HepG2 (cell line): ENCODE measurements around the gene SEBOX. TPM values are rescaled to one million over a fixed set of nuclear protein-coding genes. Genes with fewer than 3 reads are reported as not detected.

Source experiments
- CBX5 ChIP-seq: sonication (generic); formaldehyde crosslinking; IDR thresholded peaks from 2 replicates; pipeline ENCODE4 v1.4.0; 2020; ENCODE audit warnings: missing genetic modification reagents, borderline replicate concordance
- CEBPB ChIP-seq: IDR thresholded peaks from 2 replicates; pipeline ENCODE4 v1.6.1; 2011; ENCODE audit warnings: low read depth, low read length, improper control_type of control experiment, borderline replicate concordance
- CHD2 ChIP-seq: IDR thresholded peaks from 2 replicates; pipeline ENCODE4 v1.6.1; 2011; ENCODE audit warnings: low read depth, low read length, improper control_type of control experiment
- EZH2 ChIP-seq: conservative IDR thresholded peaks from 2 replicates; pipeline ENCODE4 v1.6.1; 2012; ENCODE audit warnings: mild to moderate bottlenecking, low read depth, low read length, moderate library complexity
- GATAD1 ChIP-seq: IDR thresholded peaks from 2 replicates; pipeline ENCODE4 v1.6.1; 2016; ENCODE audit warnings: missing genetic modification reagents, missing compliant biosample characterization
- HOXD1 ChIP-seq: sonication (generic); formaldehyde crosslinking; IDR thresholded peaks from 2 replicates; pipeline ENCODE4 v1.5.0; 2020; ENCODE audit warnings: missing genetic modification reagents
- JARID2 ChIP-seq: sonication (generic); formaldehyde crosslinking; IDR thresholded peaks from 2 replicates; pipeline ENCODE4 v1.8.1; 2023; ENCODE audit warnings: missing genetic modification reagents, inconsistent platforms; ENCODE audit not compliant: insufficient replicate concordance
- KLF12 ChIP-seq: sonication (generic); formaldehyde crosslinking; IDR thresholded peaks from 2 replicates; pipeline ENCODE4 v1.4.0; 2020; ENCODE audit warnings: missing genetic modification reagents, borderline replicate concordance
- KMT2A ChIP-seq: sonication (generic); formaldehyde crosslinking; IDR thresholded peaks from 2 replicates; pipeline ENCODE4 v1.4.0; 2020; ENCODE audit warnings: missing genetic modification reagents
- MED1 ChIP-seq: sonication (generic); formaldehyde crosslinking; IDR thresholded peaks from 2 replicates; pipeline ENCODE4 v1.4.0; 2020; ENCODE audit warnings: missing genetic modification reagents
- MTA1 ChIP-seq: sonication (generic); formaldehyde crosslinking; IDR thresholded peaks from 2 replicates; pipeline ENCODE4 v1.4.0; 2020; ENCODE audit warnings: missing genetic modification reagents, mild to moderate bottlenecking, borderline replicate concordance
- NKX3-1 ChIP-seq: sonication (generic); formaldehyde crosslinking; IDR thresholded peaks from 2 replicates; pipeline ENCODE4 v1.5.0; 2020; ENCODE audit warnings: missing genetic modification reagents
- PHF21A ChIP-seq: sonication (generic); formaldehyde crosslinking; IDR thresholded peaks from 2 replicates; pipeline ENCODE4 v1.5.0; 2020; ENCODE audit warnings: mild to moderate bottlenecking, missing genetic modification reagents
- RFXANK ChIP-seq: IDR thresholded peaks from 2 replicates; pipeline ENCODE4 v1.6.1; 2016
- RXRA ChIP-seq: sonication (generic); formaldehyde crosslinking; IDR thresholded peaks from 2 replicates; pipeline ENCODE4 v1.5.1; 2020; ENCODE audit warnings: missing genetic modification reagents
- SAP130 ChIP-seq: IDR thresholded peaks from 2 replicates; pipeline ENCODE4 v1.6.1; 2016; ENCODE audit warnings: low read depth
- SMAD1 ChIP-seq: sonication (generic); formaldehyde crosslinking; IDR thresholded peaks from 2 replicates; pipeline ENCODE4 v1.4.0; 2020; ENCODE audit warnings: missing genetic modification reagents, low read depth, mild to moderate bottlenecking, borderline replicate concordance
- SRF ChIP-seq: IDR thresholded peaks from 2 replicates; pipeline ENCODE4 v1.6.1; 2011; ENCODE audit warnings: mild to moderate bottlenecking, low read depth, low read length, moderate library complexity
- TP53 ChIP-seq: sonication (generic); formaldehyde crosslinking; conservative IDR thresholded peaks from 2 replicates; pipeline ENCODE4 v1.4.0; 2020; ENCODE audit warnings: missing genetic modification reagents
- ZBTB1 ChIP-seq: sonication (generic); formaldehyde crosslinking; IDR thresholded peaks from 2 replicates; pipeline ENCODE4 v1.4.0; 2020; ENCODE audit warnings: missing genetic modification reagents, borderline replicate concordance
- ZBTB42 ChIP-seq: sonication (generic); formaldehyde crosslinking; IDR thresholded peaks from 2 replicates; pipeline ENCODE4 v1.5.0; 2020; ENCODE audit warnings: mild to moderate bottlenecking, missing genetic modification reagents
- ZNF225 ChIP-seq: sonication (generic); formaldehyde crosslinking; IDR thresholded peaks from 2 replicates; pipeline ENCODE4 v1.4.0; 2020; ENCODE audit warnings: mild to moderate bottlenecking, missing genetic modification reagents
- ZNF557 ChIP-seq: sonication (generic); formaldehyde crosslinking; IDR thresholded peaks from 2 replicates; pipeline ENCODE4 v1.4.0; 2020; ENCODE audit warnings: missing genetic modification reagents
- ZNF781 ChIP-seq: sonication (generic); formaldehyde crosslinking; IDR thresholded peaks from 2 replicates; pipeline ENCODE4 v1.5.1; 2020; ENCODE audit warnings: borderline replicate concordance, mild to moderate bottlenecking, missing genetic modification reagents; ENCODE audit errors: not compliant biosample characterization
- polyA plus RNA-seq, 8 experiments: library from polyadenylated mRNA; depleted of rRNA in 3 of 8; stranded (reverse) in 7 of 8; unstranded in 1 of 8; fragments of >200 nt; fragmentation: Illumina TruSeq in 4 of 8; extraction: Trizol in 4 of 8; gene quantifications; 2 replicates each; pipeline versions ENCODE4 v1.2.1 to v1.2.3, GENCODE V29; 2011 to 2016; ENCODE audit warnings: low read depth in 4 of 8, missing spikeins in 1 of 8, mixed read lengths in 1 of 8; ENCODE audit not compliant: insufficient read depth in 1 of 8
- total RNA-seq, 5 experiments: library from RNA; depleted of rRNA; stranded (reverse); fragments of >200 nt; fragmentation: Illumina TruSeq; extraction: Trizol; gene quantifications; 2 replicates each; pipeline ENCODE4 v1.2.3, GENCODE V29; 2016; ENCODE audit warnings: low read depth in 1 of 5
- TF ChIP-seq, protein P1 (sequence below): sonication (generic); formaldehyde crosslinking; IDR thresholded peaks from 2 replicates; pipeline ENCODE4 v1.8.1; 2023; ENCODE audit warnings: missing genetic modification reagents, mild to moderate bottlenecking, borderline replicate concordance
- TF ChIP-seq, protein P2 (sequence below): sonication (generic); formaldehyde crosslinking; IDR thresholded peaks from 2 replicates; pipeline ENCODE4 v1.4.0; 2020; ENCODE audit warnings: missing genetic modification reagents, borderline replicate concordance
- TF ChIP-seq, protein P3 (sequence below): sonication (generic); formaldehyde crosslinking; IDR thresholded peaks from 2 replicates; pipeline ENCODE4 v1.4.0; 2020; ENCODE audit warnings: missing genetic modification reagents

SEBOX gene
- total and polyA plus RNA-seq, 2 of the 13 experiments (the other 11 are each of a cell fraction or from before 2014, with no cell fraction given) = not detected

DNA sequence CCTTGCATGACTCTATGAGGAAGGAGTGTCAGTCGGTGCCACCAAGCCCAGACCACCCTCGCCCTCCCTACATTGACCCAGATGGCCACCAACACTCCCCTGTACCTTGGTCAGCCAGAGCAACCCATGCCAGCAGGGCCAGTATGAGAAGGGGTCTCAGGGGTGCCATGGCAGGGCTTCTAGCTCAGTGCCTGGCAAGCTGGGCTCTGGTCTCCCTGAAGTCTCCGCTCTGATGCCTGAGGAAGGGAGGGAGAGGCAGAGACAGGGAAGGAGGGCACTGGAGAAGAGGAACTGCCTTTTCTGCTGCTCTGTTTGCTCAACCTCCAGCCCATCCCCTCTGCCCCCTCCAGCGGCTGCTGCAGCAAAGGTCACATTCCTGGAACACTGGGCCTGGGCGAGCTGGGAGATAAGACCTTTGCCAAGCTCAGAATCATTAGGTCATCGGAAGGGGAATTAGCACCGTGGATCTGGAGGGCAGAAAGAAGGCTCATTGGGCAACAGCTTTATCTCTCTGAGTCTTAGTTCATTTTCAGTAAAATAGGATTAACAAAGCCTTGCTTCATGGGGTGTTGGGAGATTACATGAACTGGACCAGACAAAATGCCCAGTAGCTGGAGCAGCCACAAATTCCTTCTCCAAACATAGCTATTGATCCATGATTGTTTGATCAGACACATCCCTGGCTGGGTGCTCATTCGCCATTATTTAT lies 5.2 kb upstream of the SEBOX start, which contains the start of gene VTN (continued):
- TF ChIP-seq ZBTB1 = no peak
- TF ChIP-seq SAP130 (CRISPR knock-in tag) = peak; percentile 86
- TF ChIP-seq ZNF225 (CRISPR knock-in tag) = 0 out of 2 replicates have a peak, but pooled peaks have one; percentile 47
- TF ChIP-seq EZH2 = no peak
- TF ChIP-seq GATAD1 (CRISPR knock-in tag) = peak; percentile 60
- TF ChIP-seq CHD2 = no peak
- peak; percentile 55 for TF ChIP-seq JARID2
- no peak for TF ChIP-seq RFXANK (CRISPR knock-in tag)
- TF ChIP-seq HOXD1 = peak; percentile 93
- TF ChIP-seq, protein P1, sequence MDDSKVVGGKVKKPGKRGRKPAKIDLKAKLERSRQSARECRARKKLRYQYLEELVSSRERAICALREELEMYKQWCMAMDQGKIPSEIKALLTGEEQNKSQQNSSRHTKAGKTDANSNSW (CRISPR knock-in tag) = no peak
- peak; percentile 94 for TF ChIP-seq MTA1
- peak; percentile 66; the same call in 1 of the 2 replicates for TF ChIP-seq SRF
- no peak for TF ChIP-seq ZNF557
- no peak for TF ChIP-seq SMAD1 (CRISPR knock-in tag)
- TF ChIP-seq ZNF781 (CRISPR knock-in tag) = peak; percentile 53
- no peak for TF ChIP-seq TP53 (CRISPR knock-in tag)
- TF ChIP-seq, protein P2, sequence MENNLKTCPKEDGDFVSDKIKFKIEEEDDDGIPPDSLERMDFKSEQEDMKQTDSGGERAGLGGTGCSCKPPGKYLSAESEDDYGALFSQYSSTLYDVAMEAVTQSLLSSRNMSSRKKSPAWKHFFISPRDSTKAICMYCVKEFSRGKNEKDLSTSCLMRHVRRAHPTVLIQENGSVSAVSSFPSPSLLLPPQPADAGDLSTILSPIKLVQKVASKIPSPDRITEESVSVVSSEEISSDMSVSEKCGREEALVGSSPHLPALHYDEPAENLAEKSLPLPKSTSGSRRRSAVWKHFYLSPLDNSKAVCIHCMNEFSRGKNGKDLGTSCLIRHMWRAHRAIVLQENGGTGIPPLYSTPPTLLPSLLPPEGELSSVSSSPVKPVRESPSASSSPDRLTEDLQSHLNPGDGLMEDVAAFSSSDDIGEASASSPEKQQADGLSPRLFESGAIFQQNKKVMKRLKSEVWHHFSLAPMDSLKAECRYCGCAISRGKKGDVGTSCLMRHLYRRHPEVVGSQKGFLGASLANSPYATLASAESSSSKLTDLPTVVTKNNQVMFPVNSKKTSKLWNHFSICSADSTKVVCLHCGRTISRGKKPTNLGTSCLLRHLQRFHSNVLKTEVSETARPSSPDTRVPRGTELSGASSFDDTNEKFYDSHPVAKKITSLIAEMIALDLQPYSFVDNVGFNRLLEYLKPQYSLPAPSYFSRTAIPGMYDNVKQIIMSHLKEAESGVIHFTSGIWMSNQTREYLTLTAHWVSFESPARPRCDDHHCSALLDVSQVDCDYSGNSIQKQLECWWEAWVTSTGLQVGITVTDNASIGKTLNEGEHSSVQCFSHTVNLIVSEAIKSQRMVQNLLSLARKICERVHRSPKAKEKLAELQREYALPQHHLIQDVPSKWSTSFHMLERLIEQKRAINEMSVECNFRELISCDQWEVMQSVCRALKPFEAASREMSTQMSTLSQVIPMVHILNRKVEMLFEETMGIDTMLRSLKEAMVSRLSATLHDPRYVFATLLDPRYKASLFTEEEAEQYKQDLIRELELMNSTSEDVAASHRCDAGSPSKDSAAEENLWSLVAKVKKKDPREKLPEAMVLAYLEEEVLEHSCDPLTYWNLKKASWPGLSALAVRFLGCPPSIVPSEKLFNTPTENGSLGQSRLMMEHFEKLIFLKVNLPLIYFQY = peak; percentile 88; the same call in 1 of the 2 replicates
- TF ChIP-seq CBX5 (CRISPR knock-in tag) = peak; percentile 85; the same call in 1 of the 2 replicates
- no peak for TF ChIP-seq ZBTB42 (CRISPR knock-in tag)
- TF ChIP-seq RXRA (CRISPR knock-in tag) = peak; percentile 97
- TF ChIP-seq KLF12 (CRISPR knock-in tag) = peak; percentile 73; the same call in 1 of the 2 replicates
- peak; percentile 40; the same call in 1 of the 2 replicates for TF ChIP-seq KMT2A (CRISPR knock-in tag)
- peak; percentile 94 for TF ChIP-seq MED1
- TF ChIP-seq PHF21A (CRISPR knock-in tag) = peak; percentile 97
- peak; percentile 91 for TF ChIP-seq CEBPB
- peak; percentile 70; the same call in 1 of the 2 replicates for TF ChIP-seq NKX3-1 (CRISPR knock-in tag)
- TF ChIP-seq, protein P3, sequence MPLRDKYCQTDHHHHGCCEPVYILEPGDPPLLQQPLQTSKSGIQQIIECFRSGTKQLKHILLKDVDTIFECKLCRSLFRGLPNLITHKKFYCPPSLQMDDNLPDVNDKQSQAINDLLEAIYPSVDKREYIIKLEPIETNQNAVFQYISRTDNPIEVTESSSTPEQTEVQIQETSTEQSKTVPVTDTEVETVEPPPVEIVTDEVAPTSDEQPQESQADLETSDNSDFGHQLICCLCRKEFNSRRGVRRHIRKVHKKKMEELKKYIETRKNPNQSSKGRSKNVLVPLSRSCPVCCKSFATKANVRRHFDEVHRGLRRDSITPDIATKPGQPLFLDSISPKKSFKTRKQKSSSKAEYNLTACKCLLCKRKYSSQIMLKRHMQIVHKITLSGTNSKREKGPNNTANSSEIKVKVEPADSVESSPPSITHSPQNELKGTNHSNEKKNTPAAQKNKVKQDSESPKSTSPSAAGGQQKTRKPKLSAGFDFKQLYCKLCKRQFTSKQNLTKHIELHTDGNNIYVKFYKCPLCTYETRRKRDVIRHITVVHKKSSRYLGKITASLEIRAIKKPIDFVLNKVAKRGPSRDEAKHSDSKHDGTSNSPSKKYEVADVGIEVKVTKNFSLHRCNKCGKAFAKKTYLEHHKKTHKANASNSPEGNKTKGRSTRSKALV (CRISPR knock-in tag) = peak; percentile 49; the same call in 1 of the 2 replicates
